Spinal cord (tissue), 10 donors: ENCODE data around the gene NLRP5. TPM values are rescaled to one million over a fixed set of nuclear protein-coding genes. Genes with fewer than 3 reads are reported as not detected.
"Not testable (repeated sequence)": the region's sequence is repeated elsewhere in the genome, so short reads cannot be mapped to it uniquely, and the experiment has no call there.

Source experiments
- DNase-seq, 6 donors: peaks; one replicate each; pipeline versions ENCODE4 v3.0.0 to v3.0.0-alpha.2; 2013 to 2015; ENCODE audit warnings: low spot score in 6 of 6, low read depth in 4 of 6
- H3K27ac ChIP-seq: one replicate; pipeline ENCODE4 v1.5.1; 2013; ENCODE audit warnings: low read depth, low read length, control low read depth
- H3K27me3 ChIP-seq: one replicate; pipeline ENCODE4 v1.6.1; 2013; ENCODE audit warnings: low read length; ENCODE audit not compliant: control insufficient read depth, insufficient read depth
- H3K36me3 ChIP-seq: one replicate; pipeline ENCODE4 v1.6.1; 2013; ENCODE audit warnings: low read length; ENCODE audit not compliant: control insufficient read depth, insufficient read depth
- H3K4me1 ChIP-seq: one replicate; pipeline ENCODE4 v1.6.1; 2013; ENCODE audit warnings: low read length; ENCODE audit not compliant: control insufficient read depth, insufficient read depth
- H3K4me3 ChIP-seq: one replicate; pipeline ENCODE4 v1.5.1; 2013; ENCODE audit warnings: low read depth, low read length, control low read depth
- H3K9me3 ChIP-seq: one replicate; pipeline ENCODE4 v1.6.1; 2013; ENCODE audit warnings: low read length; ENCODE audit not compliant: control insufficient read depth, insufficient read depth
- WGBS: methylation state at CpG from one replicate; pipeline ENCODE4 v1.1.5; 2013; ENCODE audit warnings: missing lambda C conversion rate; ENCODE audit not compliant: insufficient coverage; 5-methylcytosine and 5-hydroxymethylcytosine counted together
- polyA plus RNA-seq, 2 donors: library from polyadenylated mRNA; unstranded; fragments of 120-200 nt; gene quantifications; one replicate each; pipeline ENCODE4 v1.2.1, GENCODE V29; 2013; ENCODE audit not compliant: insufficient read length in 2 of 2
- total RNA-seq, 2 donors: library from RNA; depleted of rRNA in 1 of 2; stranded (reverse); fragments of 120-200 nt in 1 of 2; fragments of >200 nt in 1 of 2; gene quantifications; one replicate each; pipeline versions ENCODE4 v1.2.3 to v1.2.4, GENCODE V29; 2013 to 2014
- donor health status: healthy.

The NLRP5 gene
- total and polyA plus RNA-seq, 4 donors, result not detected

DNA sequence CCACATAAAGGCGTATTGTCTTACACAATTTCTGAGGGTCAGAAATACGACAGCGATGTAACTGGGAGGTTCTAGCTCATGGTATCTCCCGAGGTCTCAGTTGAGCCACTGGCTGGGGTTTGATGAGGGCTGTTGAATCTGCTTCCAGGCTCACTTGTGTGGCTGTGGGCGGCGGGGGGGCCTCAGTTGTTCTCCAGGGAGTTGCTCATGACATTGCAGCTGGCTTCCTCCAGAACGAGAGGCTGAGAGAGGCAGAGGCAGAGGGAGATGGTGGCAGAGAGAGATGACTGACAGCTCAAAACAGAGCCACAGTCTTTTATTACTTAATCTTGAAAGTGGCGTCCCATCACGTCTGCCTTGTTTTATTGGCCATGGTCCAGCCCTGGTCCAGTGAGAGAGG lies 6.2 kb upstream of the NLRP5 start:
- Histone ChIP-seq H3K4me1 (no peaks in the 10 kb centered on the region), H3K27ac (no peak overlapping the region), H3K36me3 (no peaks in the 10 kb centered on the region), H3K9me3 (peaks cover 1% of the 10 kb centered on the region), H3K27me3 (no peaks in the 10 kb centered on the region), H3K4me3 (no peak overlapping the region)
- no peak for DNase-seq
- WGBS, result 81% methylated on average over 9 of the region's 9 CpGs

DNA sequence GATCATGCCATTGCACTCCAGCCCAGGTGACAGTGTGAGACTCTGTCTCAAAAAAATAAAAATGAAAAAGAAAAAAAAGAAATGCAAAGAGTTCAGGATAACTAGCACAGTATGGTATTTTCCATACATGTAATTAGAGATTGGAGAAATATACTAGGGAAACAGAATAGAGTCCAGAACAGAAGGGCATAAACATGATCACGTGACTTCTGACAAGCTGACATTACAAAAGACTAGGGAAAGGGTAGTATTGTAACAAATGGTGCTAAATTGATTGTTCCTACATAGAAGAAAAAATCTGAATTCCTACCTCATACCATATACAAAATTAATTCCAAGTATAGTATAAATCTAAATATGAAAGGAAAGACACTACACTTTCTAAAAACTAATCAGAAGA lies 1.3 kb upstream of the NLRP5 start:
- WGBS, result no CpG with 5 or more reads among the region's 1 CpG
- DNase-seq, result no peak
- Histone ChIP-seq H3K4me1 (no peaks in the 10 kb centered on the region), H3K4me3 (no peak overlapping the region), H3K27ac (no peak overlapping the region), H3K36me3 (no peaks in the 10 kb centered on the region), H3K27me3 (no peaks in the 10 kb centered on the region), H3K9me3 (peaks cover 1% of the 10 kb centered on the region)

DNA sequence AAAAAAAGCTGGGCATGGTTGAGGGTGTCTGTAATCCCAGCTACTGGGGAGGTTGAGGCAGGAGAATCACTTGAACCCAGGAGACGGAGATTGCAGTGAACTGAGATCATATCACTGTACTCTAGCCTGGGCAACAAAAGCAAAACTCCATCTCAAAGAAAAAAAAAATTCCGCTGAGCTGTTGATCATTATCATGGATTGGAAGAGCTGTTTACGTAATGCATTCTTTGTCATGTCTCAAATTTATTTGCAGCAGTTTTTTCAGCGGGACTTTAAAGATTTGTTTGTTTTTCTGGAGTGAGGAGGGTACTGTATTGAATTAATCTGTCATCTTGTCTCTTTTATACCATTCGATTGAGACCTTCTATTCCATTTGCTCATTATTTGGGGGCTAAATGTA lies 4.3 kb downstream of the NLRP5 start:
- Histone ChIP-seq H3K27me3 (no peaks in the 10 kb centered on the region), H3K4me3 (no peak overlapping the region), H3K4me1 (no peaks in the 10 kb centered on the region), H3K9me3 (no peaks in the 10 kb centered on the region), H3K36me3 (no peaks in the 10 kb centered on the region), H3K27ac (no peak overlapping the region)
- DNase-seq, result no peak
- no CpG with 5 or more reads among the region's 5 CpGs for WGBS

DNA sequence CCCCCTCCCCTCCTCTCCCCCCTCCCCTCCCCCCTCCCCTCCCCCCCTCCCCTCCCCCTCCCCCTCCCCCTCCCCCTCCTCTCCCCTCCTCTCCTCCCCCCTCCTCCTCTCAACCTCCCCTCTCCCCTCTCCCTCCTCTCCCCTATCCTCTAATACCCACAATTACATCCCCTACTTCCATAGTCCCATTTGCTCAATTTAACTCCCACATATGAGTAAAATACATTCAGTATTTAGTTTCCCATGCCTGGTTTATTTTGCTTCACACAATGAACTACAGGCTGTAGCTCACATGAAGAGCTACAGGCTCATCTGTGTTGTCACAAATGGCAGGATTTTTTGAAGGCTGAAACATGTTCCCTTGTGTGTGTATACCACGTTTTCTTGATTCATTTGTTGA lies 6.9 kb downstream of the NLRP5 start:
- Histone ChIP-seq H3K4me1 (no peaks in the 10 kb centered on the region), H3K27ac (no peak overlapping the region), H3K9me3 (no peaks in the 10 kb centered on the region), H3K36me3 (no peaks in the 10 kb centered on the region), H3K4me3 (no peak overlapping the region), H3K27me3 (no peaks in the 10 kb centered on the region)
- no peak for DNase-seq
- WGBS, result 29% methylated on average over 1 of the region's 1 CpG

DNA sequence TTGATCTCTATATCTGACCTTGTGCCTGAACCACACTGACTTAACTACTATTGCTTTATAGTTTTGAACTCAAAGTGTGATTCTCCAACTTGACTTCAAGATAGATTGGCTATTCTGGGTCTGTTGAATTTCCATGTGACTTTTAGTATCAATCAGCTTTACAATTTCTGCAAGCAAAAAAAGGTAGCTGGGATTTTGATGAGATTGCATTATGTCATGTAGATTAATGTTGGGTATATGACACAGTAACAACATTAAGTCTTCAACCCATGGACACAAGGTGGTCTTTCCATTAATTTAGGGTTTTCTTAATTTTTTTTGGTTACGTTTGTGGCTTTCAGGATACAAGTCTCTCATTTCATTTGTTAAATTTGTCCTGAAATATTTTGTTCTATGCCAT lies 28.2 kb downstream of the NLRP5 start:
- H3K27ac ChIP-seq, result no peak overlapping the region
- no peaks in the 10 kb centered on the region for H3K36me3 ChIP-seq
- no peak overlapping the region for H3K4me3 ChIP-seq
- no peaks in the 10 kb centered on the region for H3K27me3 ChIP-seq
- no peak for DNase-seq
- no CpG with 5 or more reads among the region's 1 CpG for WGBS
- no peaks in the 10 kb centered on the region for H3K9me3 ChIP-seq
- H3K4me1 ChIP-seq, result no peaks in the 10 kb centered on the region

DNA sequence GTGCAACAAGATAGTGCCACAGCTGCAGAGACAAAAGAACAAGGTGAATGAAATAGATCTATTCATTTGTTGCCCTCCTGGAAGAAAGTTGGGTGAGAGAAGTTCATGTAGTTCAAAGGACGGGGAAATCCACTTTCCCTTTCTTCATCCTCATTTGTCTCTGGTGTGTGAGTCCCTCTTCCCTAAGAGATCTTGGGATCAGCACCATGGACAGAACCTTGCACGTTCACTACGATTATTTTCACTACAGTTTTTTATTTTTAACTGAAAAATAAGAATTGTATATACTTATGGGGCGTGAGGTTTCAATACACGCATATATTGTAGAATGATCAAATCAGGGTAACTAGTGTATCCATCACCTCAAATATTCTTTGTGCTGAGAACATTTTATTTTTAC lies 29.2 kb downstream of the NLRP5 start:
- no peaks in the 10 kb centered on the region for H3K36me3 ChIP-seq
- no peaks in the 10 kb centered on the region for H3K4me1 ChIP-seq
- no peaks in the 10 kb centered on the region for H3K27me3 ChIP-seq
- DNase-seq, result no peak
- no peaks in the 10 kb centered on the region for H3K9me3 ChIP-seq
- WGBS, result no CpG with 5 or more reads among the region's 5 CpGs
- no peak overlapping the region for H3K27ac ChIP-seq
- H3K4me3 ChIP-seq, result no peak overlapping the region

DNA sequence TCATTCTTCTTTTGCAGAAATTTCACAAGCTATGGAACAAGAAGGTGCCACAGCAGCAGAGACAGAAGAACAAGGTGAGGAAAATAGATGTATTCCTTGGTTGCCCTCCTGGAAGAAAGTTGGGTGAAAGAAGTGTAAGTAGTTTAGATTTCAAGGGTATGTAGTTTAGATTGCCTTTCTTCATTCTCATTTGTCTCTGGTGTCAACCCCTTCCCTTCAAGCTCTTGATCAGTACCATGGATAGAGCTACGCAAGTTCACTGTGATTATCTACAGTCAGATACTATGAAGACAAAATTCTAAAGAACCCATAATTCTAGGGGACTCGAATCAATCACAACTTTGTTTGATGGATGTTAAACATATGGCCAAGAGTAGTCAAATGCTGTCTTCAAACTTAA lies 32.8 kb downstream of the NLRP5 start:
- not testable (repeated sequence) for DNase-seq, H3K27me3 ChIP-seq, H3K27ac ChIP-seq, H3K4me3 ChIP-seq, H3K4me1 ChIP-seq, H3K9me3 ChIP-seq, H3K36me3 ChIP-seq
- no CpG with 5 or more reads among the region's 2 CpGs for whole genome bisulfite sequencing

DNA sequence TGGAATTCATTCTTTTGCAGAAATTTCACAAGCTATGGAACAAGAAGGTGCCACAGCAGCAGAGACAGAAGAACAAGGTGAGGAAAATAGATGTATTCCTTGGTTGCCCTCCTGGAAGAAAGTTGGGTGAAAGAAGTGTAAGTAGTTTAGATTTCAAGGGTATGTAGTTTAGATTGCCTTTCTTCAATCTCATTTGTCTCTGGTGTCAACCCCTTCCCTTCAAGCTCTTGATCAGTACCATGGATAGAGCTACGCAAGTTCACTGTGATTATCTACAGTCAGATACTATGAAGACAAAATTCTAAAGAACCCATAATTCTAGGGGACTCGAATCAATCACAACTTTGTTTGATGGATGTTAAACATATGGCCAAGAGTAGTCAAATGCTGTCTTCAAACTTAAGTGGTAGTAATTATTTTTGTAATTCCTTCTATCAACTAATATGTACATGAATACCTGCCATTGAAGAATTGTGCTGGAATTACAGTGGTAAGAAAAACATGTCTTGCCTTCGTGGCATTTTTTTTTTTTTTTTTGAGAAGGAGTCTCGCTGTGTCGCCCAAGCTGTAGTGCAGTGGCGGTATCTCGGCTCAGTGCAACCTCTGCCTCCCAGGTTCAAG lies 33.9 kb downstream of the NLRP5 start:
- H3K4me3 ChIP-seq, H3K9me3 ChIP-seq, H3K36me3 ChIP-seq, H3K27me3 ChIP-seq, DNase-seq, H3K4me1 ChIP-seq, H3K27ac ChIP-seq: not testable (repeated sequence)
- WGBS, result 78% methylated on average over 4 of the region's 7 CpGs

DNA sequence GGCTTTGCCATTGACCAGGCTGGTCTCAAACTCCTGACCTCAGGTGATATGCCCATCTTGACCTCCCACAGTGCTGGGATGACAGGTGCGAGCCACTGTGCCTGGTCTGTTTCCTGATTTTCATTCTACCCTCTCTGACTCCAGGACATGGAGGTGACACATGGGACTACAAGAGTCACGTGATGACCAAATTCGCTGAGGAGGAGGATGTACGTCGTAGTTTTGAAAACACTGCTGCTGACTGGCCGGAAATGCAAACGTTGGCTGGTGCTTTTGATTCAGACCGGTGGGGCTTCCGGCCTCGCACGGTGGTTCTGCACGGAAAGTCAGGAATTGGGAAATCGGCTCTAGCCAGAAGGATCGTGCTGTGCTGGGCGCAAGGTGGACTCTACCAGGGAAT lies 40.2 kb downstream of the NLRP5 start:
- DNase-seq, result no peak
- H3K36me3 ChIP-seq, result no peaks in the 10 kb centered on the region
- WGBS, result 93% methylated on average over 15 of the region's 15 CpGs
- no peaks in the 10 kb centered on the region for H3K27me3 ChIP-seq
- no peak overlapping the region for H3K4me3 ChIP-seq
- no peaks in the 10 kb centered on the region for H3K9me3 ChIP-seq
- no peak overlapping the region for H3K27ac ChIP-seq
- no peaks in the 10 kb centered on the region for H3K4me1 ChIP-seq

DNA sequence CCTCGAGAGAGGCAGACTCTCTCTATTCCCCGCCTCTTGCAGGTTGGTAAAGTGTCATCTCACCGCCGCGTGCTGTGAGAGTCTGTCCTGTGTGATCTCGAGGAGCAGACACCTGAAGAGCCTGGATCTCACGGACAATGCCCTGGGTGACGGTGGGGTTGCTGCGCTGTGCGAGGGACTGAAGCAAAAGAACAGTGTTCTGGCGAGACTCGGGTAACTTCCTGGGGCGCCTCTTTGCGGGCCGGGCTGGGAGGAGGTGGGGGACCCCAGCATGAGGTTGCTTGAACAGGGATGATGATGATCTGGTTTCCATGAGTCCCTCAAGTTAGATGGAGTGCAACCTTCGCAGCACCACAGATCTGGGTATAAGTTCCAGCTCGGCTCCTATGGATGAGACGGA lies 67.0 kb downstream of the NLRP5 start:
- Histone ChIP-seq H3K27me3 (no peaks in the 10 kb centered on the region), H3K4me1 (no peaks in the 10 kb centered on the region), H3K4me3 (no peak overlapping the region), H3K27ac (no peak overlapping the region), H3K9me3 (no peaks in the 10 kb centered on the region), H3K36me3 (no peaks in the 10 kb centered on the region)
- DNase-seq, result no peak
- WGBS, result 79% methylated on average over 18 of the region's 18 CpGs
